ENCODE data around the gene ME1. TPM values are rescaled to one million over a fixed set of nuclear protein-coding genes. Genes with fewer than 3 reads are reported as not detected.

The ME1 gene
- total and polyA plus RNA-seq, 2 experiments from 2014 or later = 19.0 to 19.7 TPM

DNA sequence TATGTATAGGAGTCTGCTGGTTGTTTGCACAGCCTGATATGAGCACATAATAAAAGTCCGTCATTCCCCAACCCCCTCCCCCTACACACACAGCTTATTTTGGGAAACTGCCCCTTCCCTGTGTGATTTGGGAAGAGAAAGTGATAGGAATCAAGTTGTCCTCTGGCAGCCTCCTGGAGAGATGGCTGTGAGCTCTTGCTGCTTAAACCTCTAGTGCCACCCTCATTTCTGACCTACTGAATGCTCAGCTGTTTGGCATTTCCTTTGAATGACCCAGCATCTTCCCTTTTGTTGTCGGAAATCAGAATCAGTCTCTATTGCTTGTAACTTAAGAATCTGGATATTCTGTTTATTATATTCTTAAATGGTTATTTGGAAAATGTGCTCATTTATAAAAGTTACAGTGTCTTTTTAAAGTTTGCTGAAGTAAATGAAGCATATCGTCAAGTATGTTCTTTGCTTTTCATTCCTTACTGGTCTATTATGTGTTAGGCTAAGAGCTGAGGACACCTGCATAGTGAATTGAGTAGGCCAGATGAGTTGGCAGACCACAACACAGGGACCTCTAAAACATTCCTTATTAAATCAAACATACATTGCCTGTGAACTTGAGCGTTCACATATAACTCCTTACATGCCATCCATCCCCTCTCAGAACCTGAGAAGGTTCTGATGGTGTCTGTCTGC, 232.2 kb downstream of the ME1 start:
- Histone ChIP-seq H3K9me3 (ENCODE audit: low read depth) (no peaks in the 10 kb centered on the region), H3K36me3 (replicated peaks; ENCODE audit: insufficient read depth, low read depth) (no peaks in the 10 kb centered on the region), H3K4me3 (no peak overlapping the region), H3K79me2 (peaks cover 5% of the 10 kb centered on the region), H3K4me1 (ENCODE audit: insufficient read depth) (peaks cover 9% of the 10 kb centered on the region), H3K4me2 (no peak overlapping the region), H3K27ac (no peak overlapping the region), H4K20me1 (ENCODE audit: insufficient read depth, poor library complexity, severe bottlenecking) (no peaks in the 10 kb centered on the region), H3K27me3 (no peaks in the 10 kb centered on the region), H2AFZ (no peak overlapping the region), H3K9me2 (replicated peaks; ENCODE audit: insufficient read depth) (no peaks in the 10 kb centered on the region)
- DNase-seq (ENCODE audit: low spot score) = no peak
- no peak for TF ChIP-seq EZH2phosphoT487 (IDR thresholded peaks at IDR 0.05; ENCODE audit: low read depth, severe bottlenecking, unreplicated experiment)
- TF ChIP-seq, protein P1, sequence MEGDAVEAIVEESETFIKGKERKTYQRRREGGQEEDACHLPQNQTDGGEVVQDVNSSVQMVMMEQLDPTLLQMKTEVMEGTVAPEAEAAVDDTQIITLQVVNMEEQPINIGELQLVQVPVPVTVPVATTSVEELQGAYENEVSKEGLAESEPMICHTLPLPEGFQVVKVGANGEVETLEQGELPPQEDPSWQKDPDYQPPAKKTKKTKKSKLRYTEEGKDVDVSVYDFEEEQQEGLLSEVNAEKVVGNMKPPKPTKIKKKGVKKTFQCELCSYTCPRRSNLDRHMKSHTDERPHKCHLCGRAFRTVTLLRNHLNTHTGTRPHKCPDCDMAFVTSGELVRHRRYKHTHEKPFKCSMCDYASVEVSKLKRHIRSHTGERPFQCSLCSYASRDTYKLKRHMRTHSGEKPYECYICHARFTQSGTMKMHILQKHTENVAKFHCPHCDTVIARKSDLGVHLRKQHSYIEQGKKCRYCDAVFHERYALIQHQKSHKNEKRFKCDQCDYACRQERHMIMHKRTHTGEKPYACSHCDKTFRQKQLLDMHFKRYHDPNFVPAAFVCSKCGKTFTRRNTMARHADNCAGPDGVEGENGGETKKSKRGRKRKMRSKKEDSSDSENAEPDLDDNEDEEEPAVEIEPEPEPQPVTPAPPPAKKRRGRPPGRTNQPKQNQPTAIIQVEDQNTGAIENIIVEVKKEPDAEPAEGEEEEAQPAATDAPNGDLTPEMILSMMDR (IDR thresholded peaks at IDR 0.05; ENCODE audit: poor library complexity) = no peak
- no peak for TF ChIP-seq EZH2 (IDR thresholded peaks at IDR 0.05; ENCODE audit: borderline replicate concordance)
- 85% methylated on average over 4 of the region's 4 CpGs for WGBS (ENCODE audit: low lambda C conversion rate, missing lambda C conversion rate)

DNA sequence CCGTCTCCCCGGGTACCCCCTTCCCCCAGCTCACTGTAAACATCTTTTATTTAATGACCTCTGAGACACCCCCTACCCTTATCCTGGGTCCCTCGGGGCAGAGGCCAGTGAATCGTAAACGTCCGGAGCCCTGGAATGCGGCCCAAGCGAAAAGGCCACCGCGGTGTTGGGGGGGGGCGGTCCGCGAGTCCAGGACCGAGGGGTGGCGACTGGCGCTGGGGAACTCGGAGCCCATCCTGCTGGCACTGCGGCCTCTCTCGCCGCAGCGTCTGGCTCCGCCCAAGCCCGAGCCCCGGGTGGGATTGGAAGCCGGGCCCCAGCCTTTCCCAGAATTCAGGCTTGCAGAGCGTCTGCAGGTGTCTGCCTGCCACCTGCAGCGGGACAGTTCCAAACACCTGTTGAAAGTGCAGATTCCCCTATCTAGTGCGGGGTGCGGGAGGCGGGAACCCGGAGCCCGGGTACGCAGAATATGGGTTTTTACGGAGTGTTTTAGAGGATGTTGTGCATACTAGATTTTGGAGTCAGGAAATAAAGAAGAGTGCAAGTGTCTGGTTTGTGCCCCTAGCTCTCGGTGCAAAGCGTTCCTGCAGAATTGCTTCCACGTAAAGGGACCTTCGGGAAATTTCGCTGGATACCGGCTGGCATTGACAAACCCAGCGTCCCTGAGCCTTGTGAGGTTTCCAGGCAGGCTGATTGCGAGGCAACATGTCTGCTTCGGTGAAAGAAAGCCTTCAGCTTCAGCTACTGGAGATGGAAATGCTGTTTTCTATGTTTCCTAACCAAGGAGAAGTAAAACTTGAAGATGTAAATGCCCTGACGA, 236.9 kb downstream of the ME1 start:
- Histone ChIP-seq H3K4me2 (peak overlapping the region; percentile 98), H3K9me3 (ENCODE audit: low read depth) (no peaks in the 10 kb centered on the region), H2AFZ (peak overlapping the region; percentile 97), H3K9me2 (replicated peaks; ENCODE audit: insufficient read depth) (no peaks in the 10 kb centered on the region), H3K36me3 (replicated peaks; ENCODE audit: insufficient read depth, low read depth) (no peaks in the 10 kb centered on the region), H3K4me3 (peak overlapping the region; percentile 89), H3K79me2 (peaks cover 43% of the 10 kb centered on the region), H3K4me1 (ENCODE audit: insufficient read depth) (peaks cover 23% of the 10 kb centered on the region), H3K27ac (peak overlapping the region; percentile 97), H3K27me3 (no peaks in the 10 kb centered on the region), H4K20me1 (ENCODE audit: insufficient read depth, poor library complexity, severe bottlenecking) (peaks cover 9% of the 10 kb centered on the region)
- TF ChIP-seq, protein P1 (IDR thresholded peaks at IDR 0.05; ENCODE audit: poor library complexity) = no peak
- TF ChIP-seq EZH2phosphoT487 (IDR thresholded peaks at IDR 0.05; ENCODE audit: low read depth, severe bottlenecking, unreplicated experiment) (no peak), EZH2 (IDR thresholded peaks at IDR 0.05; ENCODE audit: borderline replicate concordance) (no peak)
- peak; percentile 70 for DNase-seq (ENCODE audit: low spot score)
- 3% methylated on average over 35 of the region's 44 CpGs for WGBS (ENCODE audit: low lambda C conversion rate, missing lambda C conversion rate)

DNA sequence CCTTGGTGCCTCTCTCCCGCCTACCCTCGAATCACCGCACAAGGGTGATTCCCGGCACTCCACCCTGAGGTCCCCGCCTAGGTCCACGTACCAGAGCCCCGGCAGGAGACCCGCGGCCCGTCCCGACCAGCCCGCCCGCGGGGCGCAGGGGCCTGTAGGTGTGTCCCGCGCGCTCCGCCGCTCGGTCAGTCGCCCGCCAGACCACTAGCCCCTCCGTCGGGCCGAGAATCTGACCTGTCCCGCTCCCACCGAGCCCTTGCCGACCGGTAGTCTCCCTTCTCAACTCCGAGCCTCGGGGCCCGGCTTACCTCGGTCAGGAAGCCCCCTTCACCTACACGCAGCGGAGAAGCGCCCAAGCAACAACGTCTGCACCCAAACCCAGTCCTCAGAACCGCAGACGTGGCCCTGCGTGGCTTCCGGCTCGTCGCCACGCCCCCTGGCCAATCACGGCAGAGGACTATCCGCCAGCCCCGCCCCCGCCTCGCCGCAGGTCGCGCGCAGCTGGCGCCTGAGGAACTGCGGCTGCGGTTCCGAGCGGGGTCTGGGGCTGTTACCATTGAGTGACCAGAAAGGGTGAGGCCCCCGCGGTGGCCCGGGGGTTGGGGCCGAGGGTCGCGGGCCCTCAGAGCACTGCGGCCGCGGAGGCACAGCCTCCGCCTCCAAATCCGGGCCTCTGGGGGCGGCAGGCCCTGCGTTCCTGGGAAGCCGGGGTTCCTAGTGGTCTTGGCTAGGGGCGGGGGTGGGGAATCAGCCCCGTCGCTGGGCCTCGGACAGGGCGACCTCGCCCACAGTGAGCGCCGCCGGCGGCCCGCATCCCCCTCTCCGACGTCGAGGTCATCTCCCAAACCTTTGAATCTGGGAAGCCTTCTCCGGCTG, 237.7 kb downstream of the ME1 start, which contains the start of the genes PGM3 and RWDD2A:
Gene PGM3, minus strand, starts transcription at position 395 of the 876 bp plus-strand sequence. CDS start 2,253 bp downstream, outside the sequence.
Gene RWDD2A, plus strand, starts transcription at position 487 of the 876 bp plus-strand sequence. CDS start 1,095 bp downstream, outside the sequence.
- no peaks in the 10 kb centered on the region for H3K27me3 ChIP-seq
- H4K20me1 ChIP-seq (ENCODE audit: insufficient read depth, poor library complexity, severe bottlenecking) = peaks cover 14% of the 10 kb centered on the region
- TF ChIP-seq EZH2 (IDR thresholded peaks at IDR 0.05; ENCODE audit: borderline replicate concordance) (no peak), EZH2phosphoT487 (IDR thresholded peaks at IDR 0.05; ENCODE audit: low read depth, severe bottlenecking, unreplicated experiment) (no peak)
- TF ChIP-seq, protein P1 (IDR thresholded peaks at IDR 0.05; ENCODE audit: poor library complexity) = no peak
- peaks cover 52% of the 10 kb centered on the region for H3K79me2 ChIP-seq
- no peaks in the 10 kb centered on the region for H3K9me2 ChIP-seq (replicated peaks; ENCODE audit: insufficient read depth)
- H3K4me1 ChIP-seq (ENCODE audit: insufficient read depth) = peaks cover 23% of the 10 kb centered on the region
- peak within 1 kb of the TSS; percentile 98 for H3K4me2 ChIP-seq
- DNase-seq (ENCODE audit: low spot score) = peak; percentile 96
- no peaks in the 10 kb centered on the region for H3K36me3 ChIP-seq (replicated peaks; ENCODE audit: insufficient read depth, low read depth)
- H3K4me3 ChIP-seq = peak within 1 kb of the TSS; percentile 89
- H2AFZ ChIP-seq = peak within 1 kb of the TSS; percentile 97
- WGBS (ENCODE audit: low lambda C conversion rate, missing lambda C conversion rate) = under 1% methylated on average over 85 of the region's 88 CpGs
- peak within 1 kb of the TSS; percentile 97 for H3K27ac ChIP-seq
- no peaks in the 10 kb centered on the region for H3K9me3 ChIP-seq (ENCODE audit: low read depth)
